Ascending aorta (tissue), 2 donors: ENCODE measurements around the gene ATCAY. TPM values are rescaled to one million over a fixed set of nuclear protein-coding genes. Genes with fewer than 3 reads are reported as not detected.

Experiments used
- DNase-seq, 2 donors: peaks; one replicate each; pipeline ENCODE4 v3.0.0-alpha.2; 2019; ENCODE audit warnings: low spot score in 2 of 2
- H3K27ac ChIP-seq, 2 donors: fragments of 200-600 bp; sonication (generic); one replicate each; pipeline ENCODE4 v1.5.1; 2016 to 2017; ENCODE audit warnings: mild to moderate bottlenecking in 1 of 2
- H3K27me3 ChIP-seq: fragments of 200-600 bp; sonication (generic); one replicate; pipeline ENCODE4 v1.5.1; 2017
- H3K36me3 ChIP-seq, 2 donors: fragments of 200-600 bp; sonication (generic); one replicate each; pipeline ENCODE4 v1.5.1; 2016
- H3K4me1 ChIP-seq, 2 donors: fragments of 200-600 bp; sonication (generic); one replicate each; pipeline ENCODE4 v1.5.1; 2016 to 2017; ENCODE audit warnings: mild to moderate bottlenecking in 1 of 2
- H3K4me3 ChIP-seq, 2 donors: fragments of 200-600 bp; sonication (generic); one replicate each; pipeline ENCODE4 v1.5.1; 2016 to 2017; ENCODE audit warnings: mild to moderate bottlenecking in 1 of 2
- H3K9me3 ChIP-seq, 2 donors: fragments of 200-600 bp; sonication (generic); one replicate each; pipeline ENCODE4 v1.5.1; 2016
- CTCF ChIP-seq, 3 experiments: fragments of 200-600 bp in 2 of 3; fragments of 450-650 bp in 1 of 3; sonication (generic) in 2 of 3; IDR thresholded peaks; one replicate each; pipeline ENCODE4 v1.5.1; 2016 to 2019; ENCODE audit warnings: antibody characterized with exemption in 3 of 3, mild to moderate bottlenecking in 1 of 3, moderate library complexity in 1 of 3
- intact Hi-C: fragments of 100-400 bp; cut with DNase I; formaldehyde crosslinking; loops from one replicate; pipeline ENCODE4 v1.15.1; 2023
- total RNA-seq: library from RNA; depleted of rRNA; stranded (reverse); fragments of >200 nt; gene quantifications from one replicate; pipeline ENCODE4 v1.1.0, GENCODE V29; 2016

ATCAY gene
- total RNA-seq, 1 donor from 2014 or later = not detected

- intact Hi-C loops = loop anchor here (1.0 kb wide), 2 partner anchors 14 to 36 kb away; partner anchors contain the start of genes EEF2 and PIAS4
- no peaks in the 10 kb centered on the region for H3K27me3 ChIP-seq
- no peak for TF ChIP-seq CTCF (IDR thresholded peaks at IDR 0.05)
- peak; percentile 89 to 98 for DNase-seq
- peaks cover 28 to 33% of the 10 kb centered on the region in 2 donors for H3K4me1 ChIP-seq
- peak within 1 kb of the TSS; percentile 78 to 98 for H3K4me3 ChIP-seq
- peak within 1 kb of the TSS; percentile 99 to 100 for H3K27ac ChIP-seq
- H3K36me3 ChIP-seq = peaks cover 30 to 37% of the 10 kb centered on the region in 2 donors
- H3K9me3 ChIP-seq = no peaks in the 10 kb centered on the region
These were observed 90.5 kb downstream of the ATCAY start, which contains the start of gene DAPK3 for GRCh38 chr19:3970808-3971598. Gene DAPK3, minus strand, starts transcription at chr19:3971099. Its CDS starts 1,364 bp downstream, at chr19:3969735.

DNA sequence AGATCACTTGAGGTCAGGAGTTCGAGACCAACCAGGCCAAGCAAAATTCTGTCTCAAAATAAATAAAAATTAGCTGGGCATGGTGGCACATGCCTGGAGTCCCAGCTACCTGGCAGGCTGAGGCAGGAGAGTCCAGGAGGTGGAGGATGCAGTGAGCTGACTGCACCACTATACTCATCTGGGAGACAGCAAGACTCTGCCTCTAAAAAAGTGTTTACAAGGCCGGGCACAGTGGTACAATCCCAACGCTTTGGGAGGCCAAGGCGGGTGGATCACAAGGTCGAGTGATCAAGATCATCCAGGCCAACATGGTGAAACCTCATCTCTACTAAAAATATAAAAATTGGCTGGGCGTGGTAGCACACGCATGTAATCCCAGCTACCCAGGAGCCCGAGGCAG is 94.7 kb downstream of the ATCAY start:
- TF ChIP-seq CTCF (IDR thresholded peaks at IDR 0.05) = no peak
- Histone ChIP-seq H3K4me1 (no peaks in the 10 kb centered on the region), H3K27ac (no peak overlapping the region), H3K9me3 (no peaks in the 10 kb centered on the region), H3K27me3 (no peaks in the 10 kb centered on the region), H3K36me3 (peaks cover 49 to 55% of the 10 kb centered on the region in 2 donors), H3K4me3 (no peak overlapping the region)
- intact Hi-C loops = no loop called here
- DNase-seq = no peak

GRCh38 chr19:3975637-3976087 is 95.2 kb downstream of the ATCAY start:
- intact Hi-C loops = no loop called here
- Histone ChIP-seq H3K27ac (no peak overlapping the region), H3K36me3 (peaks cover 55 to 61% of the 10 kb centered on the region in 2 donors), H3K9me3 (no peaks in the 10 kb centered on the region), H3K4me3 (no peak overlapping the region), H3K27me3 (no peaks in the 10 kb centered on the region), H3K4me1 (no peaks in the 10 kb centered on the region)
- no peak for DNase-seq
- TF ChIP-seq CTCF (IDR thresholded peaks at IDR 0.05) = no peak

GRCh38 chr19:3976495-3977241 is 96.2 kb downstream of the ATCAY start:
- no peak for TF ChIP-seq CTCF (IDR thresholded peaks at IDR 0.05)
- DNase-seq = no peak
- Histone ChIP-seq H3K27me3 (no peaks in the 10 kb centered on the region), H3K36me3 (peaks cover 65 to 71% of the 10 kb centered on the region in 2 donors), H3K4me3 (no peak overlapping the region), H3K9me3 (no peaks in the 10 kb centered on the region), H3K27ac (no peak overlapping the region), H3K4me1 (no peaks in the 10 kb centered on the region)
- intact Hi-C loops = no loop called here

Other genes starting within 250 kb of the ATCAY start
- gene PIP5K1C, start 180.2 kb upstream of the ATCAY start, total RNA-seq = 87.3 TPM
- 12.6 TPM for gene TJP3, start 172.3 kb upstream of the ATCAY start, total RNA-seq
- 58.9 TPM for gene APBA3, start 119.0 kb upstream of the ATCAY start, total RNA-seq
- 34.9 TPM for gene MRPL54, start 118.0 kb upstream of the ATCAY start, total RNA-seq
- not detected for gene RAX2, start 108.5 kb upstream of the ATCAY start, total RNA-seq
- gene MATK, start 94.3 kb upstream of the ATCAY start, total RNA-seq = not detected
- gene ZFR2, start 11.6 kb upstream of the ATCAY start, total RNA-seq = not detected
- gene NMRK2, start 52.4 kb downstream of the ATCAY start, total RNA-seq = not detected
- gene DAPK3, start 90.4 kb downstream of the ATCAY start, total RNA-seq = 135 TPM
- gene EEF2, start 104.8 kb downstream of the ATCAY start, total RNA-seq = 1,544 TPM
- 30.8 TPM for gene PIAS4, start 127.1 kb downstream of the ATCAY start, total RNA-seq
- 76.4 TPM for gene ZBTB7A, start 186.2 kb downstream of the ATCAY start, total RNA-seq
- 155 TPM for gene MAP2K2, start 243.4 kb downstream of the ATCAY start, total RNA-seq